GM12874 (cell line): ENCODE measurements around the gene JAG2.

Source experiments
- TF ChIP-seq, protein P1 (sequence below): IDR thresholded peaks from 2 replicates; pipeline ENCODE4 v1.5.1; 2011; ENCODE audit warnings: low read depth, mild to moderate bottlenecking, control low read depth, low read length, moderate library complexity; ENCODE audit not compliant: insufficient read depth

The JAG2 gene

DNA sequence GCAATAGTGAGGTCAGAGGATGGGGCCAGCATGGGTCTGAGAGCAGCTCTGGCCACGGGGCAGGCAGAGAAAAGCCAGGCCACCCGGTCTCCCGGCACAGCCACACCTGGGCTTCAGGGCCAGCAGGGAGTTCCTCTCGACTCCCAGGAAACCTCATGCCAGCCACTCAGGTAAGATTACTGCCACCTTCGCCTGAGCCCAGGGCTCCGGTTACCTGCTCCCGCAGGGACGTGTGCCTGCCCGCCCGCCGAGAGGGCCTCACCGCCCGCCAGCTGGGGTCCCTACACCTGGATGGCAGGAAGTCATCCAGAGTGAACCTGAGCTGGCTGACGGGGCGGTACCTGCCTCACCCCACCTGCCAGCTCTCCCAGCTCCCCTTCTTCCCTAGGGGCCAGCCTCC, 7.3 kb downstream of the JAG2 start:
- TF ChIP-seq, protein P1, sequence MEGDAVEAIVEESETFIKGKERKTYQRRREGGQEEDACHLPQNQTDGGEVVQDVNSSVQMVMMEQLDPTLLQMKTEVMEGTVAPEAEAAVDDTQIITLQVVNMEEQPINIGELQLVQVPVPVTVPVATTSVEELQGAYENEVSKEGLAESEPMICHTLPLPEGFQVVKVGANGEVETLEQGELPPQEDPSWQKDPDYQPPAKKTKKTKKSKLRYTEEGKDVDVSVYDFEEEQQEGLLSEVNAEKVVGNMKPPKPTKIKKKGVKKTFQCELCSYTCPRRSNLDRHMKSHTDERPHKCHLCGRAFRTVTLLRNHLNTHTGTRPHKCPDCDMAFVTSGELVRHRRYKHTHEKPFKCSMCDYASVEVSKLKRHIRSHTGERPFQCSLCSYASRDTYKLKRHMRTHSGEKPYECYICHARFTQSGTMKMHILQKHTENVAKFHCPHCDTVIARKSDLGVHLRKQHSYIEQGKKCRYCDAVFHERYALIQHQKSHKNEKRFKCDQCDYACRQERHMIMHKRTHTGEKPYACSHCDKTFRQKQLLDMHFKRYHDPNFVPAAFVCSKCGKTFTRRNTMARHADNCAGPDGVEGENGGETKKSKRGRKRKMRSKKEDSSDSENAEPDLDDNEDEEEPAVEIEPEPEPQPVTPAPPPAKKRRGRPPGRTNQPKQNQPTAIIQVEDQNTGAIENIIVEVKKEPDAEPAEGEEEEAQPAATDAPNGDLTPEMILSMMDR, result no peak

DNA sequence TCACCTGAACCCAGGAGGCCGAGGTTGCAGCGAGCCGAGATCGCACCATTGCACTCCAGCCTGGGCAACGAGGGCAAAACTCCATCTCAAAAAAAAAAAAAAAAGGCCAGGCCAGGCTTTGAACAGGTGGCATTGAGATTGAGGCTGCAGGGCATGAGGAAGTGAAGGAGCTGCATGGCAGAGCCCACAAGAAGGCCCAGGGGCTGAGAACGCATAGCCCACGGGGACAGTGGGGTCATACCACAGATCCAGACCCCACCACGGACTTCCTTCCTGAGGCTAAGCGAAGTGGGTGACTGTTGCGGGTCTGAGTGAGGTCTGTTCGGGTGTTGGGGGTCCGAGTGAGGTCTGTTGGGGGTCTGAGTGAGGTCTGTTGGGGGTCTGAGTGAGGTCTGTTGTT, 7.8 kb downstream of the JAG2 start:
- TF ChIP-seq, protein P1, result no peak

DNA sequence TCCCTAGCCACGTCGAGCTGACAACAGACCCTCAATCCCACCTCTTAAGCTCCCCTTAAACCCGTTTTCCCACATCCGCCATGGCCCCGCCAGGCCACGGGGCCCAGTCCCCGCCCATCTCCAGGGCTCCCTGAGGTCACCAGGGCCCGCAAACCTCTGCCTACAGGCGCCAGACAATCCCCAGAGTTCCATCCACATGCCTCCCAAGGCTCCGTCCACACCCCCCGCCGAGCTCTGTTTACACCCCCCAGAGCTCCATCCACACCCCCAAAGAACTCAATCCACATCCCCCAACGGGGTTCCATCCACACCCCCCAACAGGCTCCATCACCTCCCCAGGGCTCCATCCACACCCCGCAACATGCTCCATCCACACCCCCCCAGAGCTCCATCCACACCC, 9.2 kb downstream of the JAG2 start:
- TF ChIP-seq, protein P1, result no peak

DNA sequence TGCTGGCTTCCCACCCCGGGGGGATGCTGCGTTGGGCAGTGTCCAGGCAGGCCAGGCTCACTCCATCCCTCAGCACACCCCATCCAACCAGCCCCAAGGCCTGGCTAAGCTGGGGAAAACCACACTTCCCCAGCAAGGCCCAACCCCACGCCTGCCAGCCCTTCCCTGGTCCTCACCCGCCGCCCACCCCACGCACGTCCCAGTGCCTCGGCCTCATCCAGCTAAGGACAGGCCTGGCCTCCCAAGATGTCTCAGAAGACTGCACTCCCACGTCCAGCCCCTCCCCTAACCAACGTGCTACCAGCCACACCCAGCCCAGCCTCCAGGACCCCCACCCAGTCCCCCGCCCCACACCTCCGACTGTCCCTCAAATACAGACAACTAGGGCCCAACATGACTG, 9.8 kb downstream of the JAG2 start:
- TF ChIP-seq, protein P1, result no peak

DNA sequence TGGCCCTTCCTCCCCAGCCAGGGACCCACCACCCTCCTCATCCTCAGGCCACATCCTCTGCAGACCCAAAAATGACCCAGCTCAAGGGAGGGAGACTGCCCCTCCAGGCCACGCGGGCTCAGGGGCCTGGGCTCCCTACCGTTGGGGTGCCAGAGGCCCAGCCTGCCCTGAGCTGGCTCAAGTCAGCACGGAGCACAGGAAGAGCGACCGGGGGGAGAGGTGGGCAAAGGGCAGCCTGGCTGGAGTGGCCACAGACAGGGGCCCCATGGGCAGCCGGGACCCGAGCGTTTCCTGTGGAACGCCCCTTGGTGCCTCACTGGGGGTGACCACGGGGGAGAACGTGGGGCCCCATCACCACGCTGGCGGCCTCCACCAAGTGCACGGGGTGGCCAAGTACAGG, 10.7 kb downstream of the JAG2 start:
- TF ChIP-seq, protein P1, result no peak

DNA sequence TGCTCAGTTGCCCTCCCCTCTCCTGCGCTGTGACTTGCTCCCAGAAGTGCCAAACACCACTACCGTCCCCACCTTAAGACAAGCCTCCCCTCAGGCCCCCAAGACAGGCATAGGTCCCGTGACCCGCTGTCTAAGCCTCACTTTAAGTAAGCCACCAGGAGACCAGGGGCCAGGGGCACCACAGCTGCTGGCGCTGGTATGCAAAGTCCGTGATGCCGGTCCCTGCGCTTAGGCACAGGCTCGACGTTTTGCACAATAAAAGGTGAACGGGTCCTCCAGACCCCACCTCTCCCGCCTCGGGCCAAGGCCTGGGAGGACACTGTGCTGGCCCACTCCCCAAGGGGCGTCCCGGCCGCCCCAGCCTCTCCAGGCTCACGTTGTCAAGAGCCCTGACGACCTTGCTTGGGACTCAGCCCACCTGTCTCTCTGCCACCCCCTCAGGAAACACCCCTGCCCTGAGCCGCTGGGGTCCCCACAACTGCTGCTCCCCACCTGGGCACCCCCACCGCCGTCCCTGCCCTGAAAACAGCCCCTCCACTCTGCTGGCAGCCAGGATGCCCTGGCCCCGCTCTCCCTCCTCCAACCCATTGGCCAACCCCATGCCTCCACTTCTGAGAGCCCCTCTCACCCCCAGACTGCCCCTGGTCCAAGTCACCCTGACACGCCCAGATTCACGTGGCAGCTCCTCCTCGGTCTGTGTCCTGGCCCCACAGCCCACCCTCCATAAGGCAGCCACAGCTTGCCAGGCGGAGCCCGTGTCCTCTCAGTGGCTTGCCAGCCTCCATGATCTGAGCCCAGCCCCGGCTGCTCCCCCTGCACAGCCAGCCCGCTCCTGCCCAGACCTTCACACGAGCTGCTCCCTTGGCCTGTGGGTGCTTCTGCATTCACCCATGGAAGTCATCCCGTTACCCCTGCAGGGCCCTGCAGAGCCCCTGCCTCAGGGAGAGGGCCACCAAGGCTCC, 11.9 kb downstream of the JAG2 start:
- TF ChIP-seq, protein P1, result no peak

DNA sequence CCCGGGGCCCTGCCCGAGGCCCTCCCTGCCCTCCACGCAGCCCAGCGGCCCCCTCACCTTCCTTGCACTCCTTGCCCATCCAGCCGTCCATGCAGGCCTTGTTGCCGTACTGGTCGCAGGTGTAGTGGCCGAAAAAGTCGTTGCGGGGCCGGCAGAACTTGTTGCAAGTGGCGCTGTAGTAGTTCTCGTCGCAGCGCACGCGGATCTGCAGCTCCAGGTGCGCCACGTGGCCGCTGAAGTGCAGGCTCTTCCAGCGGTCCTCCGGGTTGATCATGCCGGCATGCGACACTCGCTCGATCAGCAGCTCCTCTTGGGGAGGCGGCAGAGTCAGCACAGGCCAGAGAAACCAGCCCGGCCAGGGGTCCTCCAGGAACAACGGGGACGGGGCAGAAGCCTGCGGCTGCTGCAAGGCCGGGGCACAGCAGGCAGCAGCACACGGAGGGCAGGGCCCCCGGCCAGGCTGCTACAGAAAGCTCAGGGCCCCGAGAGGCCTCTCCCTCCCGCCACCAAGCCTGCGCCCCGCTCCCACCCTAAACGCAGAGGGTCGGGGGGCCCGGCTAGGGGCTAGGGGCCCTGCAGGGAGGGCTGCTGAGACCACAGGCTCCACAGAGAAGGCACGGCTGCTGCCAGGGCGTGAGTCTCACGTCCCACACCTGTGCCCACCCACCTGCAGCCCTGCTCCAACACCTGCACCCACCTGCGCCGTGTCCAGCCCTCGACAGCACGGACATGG, 12.7 kb downstream of the JAG2 start:
- TF ChIP-seq, protein P1, result no peak
